HUES64 (cell line): Measurements from ENCODE around the gene CCDC192.

ENCODE experiments used
- H3K27ac ChIP-seq: 2 replicates; pipeline ENCODE4 v1.7.0; 2013; ENCODE audit warnings: low read depth, low read length, inconsistent platforms
- H3K27me3 ChIP-seq: 2 replicates; pipeline ENCODE4 v1.6.1; 2013; ENCODE audit warnings: mild to moderate bottlenecking, low read length; ENCODE audit not compliant: insufficient read depth
- H3K36me3 ChIP-seq: 2 replicates; pipeline ENCODE4 v1.6.1; 2013; ENCODE audit warnings: mild to moderate bottlenecking, low read length; ENCODE audit not compliant: insufficient read depth
- H3K4me1 ChIP-seq: 2 replicates; pipeline ENCODE4 v1.6.1; 2013; ENCODE audit warnings: mild to moderate bottlenecking, low read length, moderate library complexity; ENCODE audit not compliant: insufficient read depth
- H3K4me3 ChIP-seq: 2 replicates; pipeline ENCODE4 v1.5.1; 2013; ENCODE audit warnings: mild to moderate bottlenecking, low read length, moderate library complexity
- H3K9ac ChIP-seq: 2 replicates; pipeline ENCODE4 v1.6.1; 2013; ENCODE audit warnings: mild to moderate bottlenecking, low read depth, low read length
- H3K9me3 ChIP-seq: 2 replicates; pipeline ENCODE4 v1.6.1; 2013; ENCODE audit warnings: low read depth, low read length; ENCODE audit not compliant: insufficient read depth
- WGBS: fragments of 150-250, 120-280 bp; methylation state at CpG from one replicate; pipeline ENCODE4 v1.1.7; 2013; ENCODE audit warnings: missing lambda C conversion rate; 5-methylcytosine and 5-hydroxymethylcytosine counted together

Gene CCDC192

GRCh38 chr5:127810707-127811490 lies 107.7 kb downstream of the CCDC192 start:
- H3K4me1 ChIP-seq: peaks cover 49% of the 10 kb centered on the region
- 88% methylated on average over 2 of the region's 2 CpGs for WGBS
- H3K27ac ChIP-seq: no peak overlapping the region; the same call in 1 of the 2 replicates
- H3K9me3 ChIP-seq: no peaks in the 10 kb centered on the region
- no peak overlapping the region for H3K4me3 ChIP-seq
- no peaks in the 10 kb centered on the region for H3K36me3 ChIP-seq
- H3K27me3 ChIP-seq: no peaks in the 10 kb centered on the region
- no peak overlapping the region for H3K9ac ChIP-seq

DNA sequence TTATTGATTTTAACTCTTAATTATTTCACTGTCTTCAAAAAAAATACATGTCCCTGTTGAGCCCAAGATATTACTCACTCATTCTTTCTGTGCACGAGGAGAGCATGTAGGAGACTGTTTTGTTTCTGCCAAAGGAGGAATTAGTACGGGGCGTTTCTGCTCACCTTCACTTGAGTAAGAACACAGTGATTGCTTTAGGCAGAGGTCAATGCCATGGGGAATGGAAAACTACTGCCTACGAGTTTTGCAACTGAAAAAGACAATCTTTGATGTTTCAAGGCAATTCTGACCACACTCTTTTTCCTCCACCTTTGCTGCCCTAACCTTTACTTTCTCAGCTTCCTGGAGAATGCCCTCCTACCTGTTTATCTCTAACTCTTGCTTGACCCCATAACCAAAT lies 109.4 kb downstream of the CCDC192 start:
- H3K4me3 ChIP-seq: no peak overlapping the region
- H3K9me3 ChIP-seq: no peaks in the 10 kb centered on the region
- H3K36me3 ChIP-seq: no peaks in the 10 kb centered on the region
- 82% methylated on average over 4 of the region's 4 CpGs for WGBS
- H3K27ac ChIP-seq: no peak overlapping the region
- H3K4me1 ChIP-seq: peaks cover 49% of the 10 kb centered on the region
- no peak overlapping the region for H3K9ac ChIP-seq
- H3K27me3 ChIP-seq: no peaks in the 10 kb centered on the region

- Histone ChIP-seq H3K36me3 (no peaks in the 10 kb centered on the region), H3K27me3 (no peaks in the 10 kb centered on the region), H3K4me1 (peaks cover 44% of the 10 kb centered on the region), H3K9me3 (no peaks in the 10 kb centered on the region), H3K27ac (no peak overlapping the region), H3K9ac (no peak overlapping the region), H3K4me3 (no peak overlapping the region)
- 84% methylated on average over 4 of the region's 4 CpGs for WGBS
Measured at GRCh38 chr5:127813633-127814587, 110.7 kb downstream of the CCDC192 start.

- Histone ChIP-seq H3K9me3 (no peaks in the 10 kb centered on the region), H3K36me3 (no peaks in the 10 kb centered on the region), H3K4me1 (peaks cover 38% of the 10 kb centered on the region), H3K27me3 (no peaks in the 10 kb centered on the region), H3K4me3 (no peak overlapping the region), H3K9ac (no peak overlapping the region), H3K27ac (no peak overlapping the region)
- WGBS: 97% methylated on average over 2 of the region's 3 CpGs
Measured at GRCh38 chr5:127814588-127814973, 111.4 kb downstream of the CCDC192 start.

DNA sequence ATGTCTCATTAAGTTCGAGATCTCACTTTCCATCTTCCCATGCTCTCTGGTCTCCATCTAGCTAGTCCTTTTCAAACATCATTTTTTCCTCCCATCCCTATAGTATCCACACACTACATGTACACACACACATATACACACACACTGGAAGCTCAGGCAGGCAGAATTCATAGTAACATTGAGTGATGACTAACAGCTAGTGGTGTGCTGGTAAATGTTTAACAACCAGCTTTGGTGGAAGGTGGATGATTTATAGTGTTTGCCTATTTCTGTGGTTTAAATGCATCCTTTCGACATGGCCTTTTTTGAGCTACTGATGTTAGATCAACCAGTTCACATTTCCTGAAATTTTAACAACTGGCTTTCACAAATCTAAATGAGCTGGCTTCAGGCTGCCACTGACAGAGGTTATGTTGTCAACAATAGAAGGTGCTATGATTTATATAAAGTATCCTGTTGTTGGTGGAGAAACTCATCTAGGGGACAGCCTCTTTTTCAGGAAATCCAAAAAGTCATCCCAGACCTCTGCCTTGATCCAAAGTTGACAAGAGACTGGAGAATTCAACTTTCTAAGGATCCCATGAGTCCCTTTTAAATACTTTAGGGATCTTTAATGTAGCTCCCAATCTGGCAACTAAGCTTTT lies 117.8 kb downstream of the CCDC192 start:
- H3K9me3 ChIP-seq: no peaks in the 10 kb centered on the region

GRCh38 chr5:127821896-127822295 lies 118.7 kb downstream of the CCDC192 start:
- no peak overlapping the region for H3K9ac ChIP-seq
- WGBS: 95% methylated on average over 3 of the region's 3 CpGs

More for the DNA sequence above, 117.8 kb downstream of the CCDC192 start:
- no peak overlapping the region for H3K27ac ChIP-seq
- no peak overlapping the region for H3K9ac ChIP-seq
- WGBS: 96% methylated on average over 2 of the region's 2 CpGs
- H3K36me3 ChIP-seq: no peaks in the 10 kb centered on the region
- H3K4me3 ChIP-seq: no peak overlapping the region
- no peaks in the 10 kb centered on the region for H3K4me1 ChIP-seq
- no peaks in the 10 kb centered on the region for H3K27me3 ChIP-seq

GRCh38 chr5:127824126-127824525 lies 120.9 kb downstream of the CCDC192 start:
- H3K9ac ChIP-seq: no peak overlapping the region
- no peak overlapping the region for H3K27ac ChIP-seq
- no peak overlapping the region for H3K4me3 ChIP-seq
- H3K4me1 ChIP-seq: no peaks in the 10 kb centered on the region
- no peaks in the 10 kb centered on the region for H3K36me3 ChIP-seq
- no peaks in the 10 kb centered on the region for H3K27me3 ChIP-seq
- 96% methylated on average over 2 of the region's 2 CpGs for WGBS
- H3K9me3 ChIP-seq: no peaks in the 10 kb centered on the region

More at GRCh38 chr5:127821896-127822295, 118.7 kb downstream of the CCDC192 start:
- Histone ChIP-seq H3K9me3 (no peaks in the 10 kb centered on the region), H3K4me3 (no peak overlapping the region), H3K27ac (no peak overlapping the region), H3K27me3 (no peaks in the 10 kb centered on the region), H3K4me1 (no peaks in the 10 kb centered on the region), H3K36me3 (no peaks in the 10 kb centered on the region)

- Histone ChIP-seq H3K36me3 (no peaks in the 10 kb centered on the region), H3K9me3 (no peaks in the 10 kb centered on the region), H3K4me3 (no peak overlapping the region), H3K27ac (no peak overlapping the region), H3K4me1 (no peaks in the 10 kb centered on the region), H3K9ac (no peak overlapping the region), H3K27me3 (no peaks in the 10 kb centered on the region)
- WGBS: 95% methylated on average over 3 of the region's 3 CpGs
Measured at GRCh38 chr5:127826011-127826410, 122.8 kb downstream of the CCDC192 start.

DNA sequence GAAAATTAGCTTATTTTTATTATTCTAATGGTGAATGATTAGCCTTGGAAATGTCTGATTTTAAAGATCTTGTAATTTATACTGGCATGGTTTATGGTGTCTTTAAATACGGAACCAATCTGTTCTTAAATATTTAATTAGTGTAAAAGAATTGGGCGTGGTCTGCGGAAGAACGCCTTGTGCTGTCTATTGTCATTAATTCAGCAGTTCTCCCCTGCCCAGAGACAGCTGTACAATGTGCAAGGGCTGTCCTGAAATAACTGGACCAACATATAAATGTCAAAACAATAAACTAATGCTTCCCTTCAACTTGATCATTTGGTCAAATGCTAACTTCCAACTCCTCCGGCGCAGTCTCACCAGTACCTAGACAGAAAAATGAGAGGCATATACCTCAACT lies 124.3 kb downstream of the CCDC192 start:
- Histone ChIP-seq H3K27ac (no peak overlapping the region), H3K27me3 (no peaks in the 10 kb centered on the region), H3K9me3 (no peaks in the 10 kb centered on the region), H3K4me1 (no peaks in the 10 kb centered on the region), H3K9ac (no peak overlapping the region), H3K4me3 (no peak overlapping the region), H3K36me3 (no peaks in the 10 kb centered on the region)
- WGBS: 94% methylated on average over 6 of the region's 6 CpGs

- 85% methylated on average over 3 of the region's 3 CpGs for WGBS
- Histone ChIP-seq H3K27ac (no peak overlapping the region), H3K4me3 (no peak overlapping the region), H3K9ac (no peak overlapping the region), H3K4me1 (no peaks in the 10 kb centered on the region), H3K9me3 (no peaks in the 10 kb centered on the region), H3K36me3 (no peaks in the 10 kb centered on the region), H3K27me3 (no peaks in the 10 kb centered on the region)
Measured at GRCh38 chr5:127830157-127830556, 127.0 kb downstream of the CCDC192 start.
